ENCODE data around the gene ZNF622.

Gene ZNF622

DNA sequence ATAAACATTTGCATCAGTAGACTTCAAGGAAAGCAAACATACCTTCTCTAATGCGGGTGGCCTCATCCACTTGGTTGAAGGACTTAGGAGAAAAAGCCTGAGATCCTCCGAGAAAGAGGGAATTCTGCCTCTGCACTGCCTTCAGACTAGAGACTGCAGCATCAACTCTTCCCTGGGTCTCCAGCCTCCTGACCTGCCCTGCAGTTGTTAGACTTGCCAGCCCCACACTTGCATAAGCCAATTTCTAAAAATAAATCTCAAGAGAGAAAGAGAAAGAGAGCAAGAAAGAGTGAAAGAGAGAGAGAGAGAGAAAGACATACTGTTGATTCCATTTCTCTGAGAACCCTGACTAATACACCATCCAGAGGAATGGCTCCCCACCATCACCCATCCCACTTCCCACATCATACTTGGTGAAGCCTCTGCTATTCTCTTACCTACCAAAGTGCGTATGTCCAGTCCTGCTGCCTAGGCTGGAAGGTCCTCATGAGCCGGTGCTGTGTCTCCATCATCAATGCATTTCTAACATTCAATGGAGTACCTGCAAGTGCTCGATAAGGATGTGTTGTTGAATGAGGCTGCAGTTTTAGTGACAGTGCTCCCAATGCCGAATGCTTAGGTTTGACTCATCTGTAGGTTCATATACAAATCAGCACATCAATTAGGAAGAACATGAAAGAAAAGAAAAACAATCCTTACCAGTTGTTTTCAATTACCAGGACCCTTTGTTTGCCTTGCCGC, 35.1 kb downstream of the ZNF622 start:
- no peak for DNase-seq (ENCODE audit: low read depth in 2 of 2)

GRCh38 chr5:16428359-16428758, 37.2 kb downstream of the ZNF622 start:
- no peak for DNase-seq (ENCODE audit: low read depth in 2 of 2)

- no peak for DNase-seq (ENCODE audit: low read depth in 2 of 2)
Observed at GRCh38 chr5:16427587-16427986, 38.0 kb downstream of the ZNF622 start.

- no peak for DNase-seq (ENCODE audit: low read depth in 2 of 2)
Observed at GRCh38 chr5:16418471-16418922, 47.1 kb downstream of the ZNF622 start.

- no peak for DNase-seq (ENCODE audit: low read depth in 2 of 2)
Observed at GRCh38 chr5:16417398-16418074, 48.1 kb downstream of the ZNF622 start.

DNA sequence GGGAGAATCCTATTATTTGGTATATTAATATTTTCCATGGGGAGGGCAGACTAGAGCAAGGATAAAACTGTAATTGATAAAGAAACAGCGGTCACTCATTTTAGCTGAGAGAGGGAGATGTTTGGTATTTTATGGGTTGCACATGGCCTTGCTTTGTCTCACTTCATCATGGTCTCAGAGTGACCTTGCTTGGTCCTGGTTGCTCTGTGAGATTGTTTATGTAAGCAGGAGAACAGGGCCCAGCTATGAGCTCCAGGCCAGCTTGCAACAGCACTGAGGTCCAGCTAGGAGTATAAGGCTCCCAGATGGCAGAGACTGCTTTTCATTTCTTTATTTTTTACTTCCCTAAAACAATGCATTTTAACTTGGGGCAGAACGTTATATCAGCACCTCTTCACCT, 50.7 kb downstream of the ZNF622 start:
- no peak for DNase-seq (ENCODE audit: low read depth in 2 of 2)

GRCh38 chr5:16413166-16413860, 52.3 kb downstream of the ZNF622 start:
- no peak for DNase-seq (ENCODE audit: low read depth in 2 of 2)

DNA sequence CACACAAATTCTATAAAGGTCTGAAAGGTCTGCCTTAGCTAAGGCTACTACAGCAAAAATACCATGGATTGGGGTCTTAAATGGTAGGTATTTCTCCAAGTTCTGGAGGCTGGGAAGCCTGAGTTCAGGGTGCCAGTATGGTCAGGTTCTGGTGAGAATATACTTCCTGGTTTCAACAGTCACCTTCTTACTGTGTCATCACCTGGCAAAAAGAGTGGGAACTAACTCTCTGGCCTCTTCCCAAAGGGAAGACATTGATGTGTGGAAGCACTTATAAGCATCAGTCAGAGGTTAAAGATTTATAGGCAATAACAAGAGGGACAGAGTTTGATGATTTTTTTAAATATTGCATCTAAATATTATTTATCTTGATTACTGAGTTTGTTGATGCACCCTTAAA, 53.0 kb downstream of the ZNF622 start:
- DNase-seq (ENCODE audit: low read depth in 2 of 2), result no peak

- DNase-seq (ENCODE audit: low read depth in 2 of 2), result no peak
Observed at GRCh38 chr5:16411741-16412455, 53.7 kb downstream of the ZNF622 start.

DNA sequence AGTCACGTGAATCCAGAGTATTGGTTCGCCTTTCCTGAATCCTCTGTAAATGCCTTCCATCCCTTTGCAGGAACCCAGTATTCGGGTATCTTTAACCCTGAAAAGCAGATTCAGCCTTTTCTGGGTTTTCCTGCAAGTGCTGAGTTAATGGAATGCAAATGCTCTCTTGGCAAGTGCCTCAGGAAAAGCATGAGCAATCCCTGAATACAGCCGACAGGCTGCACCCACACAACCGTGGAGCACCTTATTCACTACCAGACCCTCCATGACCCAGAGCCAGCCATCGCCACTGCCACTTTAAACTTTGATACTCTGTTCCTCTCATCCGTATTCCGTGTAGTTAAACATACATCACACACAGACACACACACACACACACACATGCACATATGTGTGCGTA, 54.4 kb downstream of the ZNF622 start:
- no peak for DNase-seq (ENCODE audit: low read depth in 2 of 2)

DNA sequence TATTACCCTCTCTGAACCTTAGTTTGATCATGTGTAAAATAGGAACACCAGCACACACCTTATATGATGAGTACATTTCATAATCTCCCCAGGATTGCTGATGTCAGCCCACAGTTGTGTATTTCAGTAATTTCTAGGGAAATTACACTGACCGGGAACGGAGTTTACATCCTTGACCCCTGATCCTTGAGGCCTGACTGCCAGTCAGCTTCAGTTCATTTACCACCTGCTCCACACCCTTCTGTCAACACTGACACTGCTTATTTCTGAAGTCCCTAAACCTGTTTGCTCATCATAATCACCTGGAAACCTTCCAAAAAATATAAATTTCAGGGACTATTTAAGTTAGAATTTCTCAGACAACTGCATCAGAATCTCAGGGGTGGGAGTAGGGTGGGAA, 55.3 kb downstream of the ZNF622 start:
- DNase-seq (ENCODE audit: low read depth in 2 of 2), result no peak

DNA sequence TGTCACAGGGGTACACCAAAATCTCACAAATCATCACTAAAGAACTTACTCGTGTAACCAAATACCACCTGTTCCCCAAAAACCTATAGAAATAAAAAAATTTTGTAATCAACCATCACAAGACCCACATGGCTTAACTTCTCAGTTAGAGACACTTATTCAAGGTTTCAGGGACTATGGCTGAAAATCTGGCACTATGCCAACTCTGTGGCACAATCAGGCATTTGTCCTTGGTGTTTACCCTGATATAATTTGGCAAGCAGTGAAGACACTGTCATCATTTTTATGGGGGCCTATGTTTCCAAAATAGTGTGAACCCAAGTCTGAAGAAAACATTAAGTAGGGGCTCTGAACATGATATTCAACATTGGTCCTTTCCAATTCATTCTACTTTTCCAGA, 59.0 kb downstream of the ZNF622 start:
- DNase-seq (ENCODE audit: low read depth in 2 of 2), result no peak

DNA sequence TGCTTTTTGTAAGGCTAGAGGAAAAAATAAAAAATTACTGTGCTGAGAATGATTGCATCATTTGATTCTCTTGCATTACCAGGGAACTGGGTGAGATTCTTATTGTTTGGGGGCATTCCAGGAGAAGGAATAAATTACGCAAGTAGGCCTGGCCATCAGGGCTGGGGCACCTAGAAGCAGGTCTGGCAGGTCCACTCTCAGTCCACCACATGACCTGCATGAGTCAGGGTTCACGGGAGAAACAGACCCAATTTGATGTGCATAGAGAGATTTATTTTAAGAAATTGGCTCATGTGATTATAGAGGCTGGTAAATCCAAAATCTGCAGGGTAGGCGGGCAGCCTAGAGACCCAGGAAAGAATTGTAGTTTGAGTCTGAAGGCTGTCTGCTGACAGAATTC, 59.6 kb downstream of the ZNF622 start:
- DNase-seq (ENCODE audit: low read depth in 2 of 2), result no peak
